ENCODE measurements around the gene SLC9A4. TPM values are rescaled to one million over a fixed set of nuclear protein-coding genes. Genes with fewer than 3 reads are reported as not detected.

Gene SLC9A4
- total RNA-seq, 8 experiments from 2014 or later, result 0.13 to 2.2 (median 1.2) TPM; not detected in 2

Other genes with a start within 250 kb of the SLC9A4 start
- gene IL1RL1, start 161.7 kb upstream of the SLC9A4 start, total RNA-seq, result 1 to 10 TPM in 1 of 8 experiments, under 1 TPM in 3, not detected in 4; 0.08 to 2.0 (median 0.34) TPM
- gene IL18R1, start 117.4 kb upstream of the SLC9A4 start, total RNA-seq, result 10 to 100 TPM in 2 of 8 experiments, 1 to 10 TPM in 1, under 1 TPM in 5; 0.17 to 56.7 (median 0.54) TPM
- gene IL18RAP, start 50.1 kb upstream of the SLC9A4 start, total RNA-seq, result 1 to 10 TPM in 2 of 8 experiments, under 1 TPM in 2, not detected in 4; 0.20 to 3.6 (median 1.9) TPM
- 1 to 10 TPM in 2 of 8 experiments, under 1 TPM in 6; 0.13 to 2.9 (median 0.92) TPM for gene SLC9A2, start 146.3 kb downstream of the SLC9A4 start, total RNA-seq

All from motor neuron (in vitro differentiated cells).